HG02623 (cell line): ENCODE results near the gene ANKRD2.

ENCODE experiments used
- ATAC-seq: cut with Tn5 transposase; IDR thresholded peaks from one replicate; pipeline ENCODE4 v1.9.1; 2021; ENCODE audit warnings: moderate library complexity; ENCODE audit not compliant: unreplicated experiment

ANKRD2 gene

DNA sequence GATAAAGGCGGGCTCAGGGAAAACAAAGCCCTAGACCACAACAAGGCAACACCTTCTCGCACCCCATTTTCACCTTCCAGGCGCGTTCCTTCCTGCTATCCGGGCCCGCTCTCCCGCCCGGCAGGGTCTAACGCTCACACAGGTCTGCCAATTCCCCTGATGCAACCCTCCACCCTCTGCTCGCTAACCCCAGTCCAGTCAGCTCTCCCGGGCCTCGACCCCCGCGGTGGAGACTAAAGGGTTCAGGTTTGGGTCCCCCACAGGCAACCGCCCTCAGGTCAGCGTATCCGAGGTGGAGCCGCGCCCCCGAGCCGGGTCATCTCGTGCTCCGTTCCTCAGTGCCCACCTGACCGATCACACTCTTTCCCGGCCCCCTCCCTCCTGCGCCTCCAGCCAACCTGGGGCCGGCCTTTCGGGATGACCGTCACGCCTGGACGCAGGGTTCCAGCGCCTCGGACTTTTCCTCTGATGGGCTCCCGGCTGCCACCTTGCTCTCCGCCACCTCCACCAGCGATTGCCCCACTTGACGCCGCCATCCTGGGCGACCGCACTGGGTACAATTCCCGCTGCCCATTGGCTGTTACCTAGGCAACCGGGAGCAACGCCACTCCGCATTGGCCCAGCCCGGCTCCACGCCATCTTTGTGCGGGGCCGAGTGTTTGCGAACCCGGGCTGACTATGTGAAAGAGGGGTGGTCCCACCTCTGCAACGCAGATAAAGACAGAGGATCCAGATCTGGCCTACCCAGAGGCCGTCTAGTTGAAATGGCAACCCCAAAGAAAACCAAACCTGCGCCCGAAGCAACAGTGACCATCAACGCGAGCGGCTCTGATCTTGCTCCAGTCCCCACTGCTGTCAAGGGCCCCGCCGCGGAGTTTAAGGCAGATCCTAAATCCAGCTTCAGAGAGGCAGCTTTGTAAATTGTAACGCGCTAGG, 60.6 kb downstream of the ANKRD2 start, which contains the start of gene MORN4:
Gene MORN4 (minus strand): TSS at position 552 of the 936 bp plus-strand sequence. CDS start 13,847 bp downstream, outside the sequence.
- ATAC-seq: peak; percentile 99
